ENCODE results near the gene PRKG1.
"Not testable (repeated sequence)": the region's sequence is repeated elsewhere in the genome, so short reads cannot be mapped to it uniquely, and the experiment has no call there.

Gene PRKG1

DNA sequence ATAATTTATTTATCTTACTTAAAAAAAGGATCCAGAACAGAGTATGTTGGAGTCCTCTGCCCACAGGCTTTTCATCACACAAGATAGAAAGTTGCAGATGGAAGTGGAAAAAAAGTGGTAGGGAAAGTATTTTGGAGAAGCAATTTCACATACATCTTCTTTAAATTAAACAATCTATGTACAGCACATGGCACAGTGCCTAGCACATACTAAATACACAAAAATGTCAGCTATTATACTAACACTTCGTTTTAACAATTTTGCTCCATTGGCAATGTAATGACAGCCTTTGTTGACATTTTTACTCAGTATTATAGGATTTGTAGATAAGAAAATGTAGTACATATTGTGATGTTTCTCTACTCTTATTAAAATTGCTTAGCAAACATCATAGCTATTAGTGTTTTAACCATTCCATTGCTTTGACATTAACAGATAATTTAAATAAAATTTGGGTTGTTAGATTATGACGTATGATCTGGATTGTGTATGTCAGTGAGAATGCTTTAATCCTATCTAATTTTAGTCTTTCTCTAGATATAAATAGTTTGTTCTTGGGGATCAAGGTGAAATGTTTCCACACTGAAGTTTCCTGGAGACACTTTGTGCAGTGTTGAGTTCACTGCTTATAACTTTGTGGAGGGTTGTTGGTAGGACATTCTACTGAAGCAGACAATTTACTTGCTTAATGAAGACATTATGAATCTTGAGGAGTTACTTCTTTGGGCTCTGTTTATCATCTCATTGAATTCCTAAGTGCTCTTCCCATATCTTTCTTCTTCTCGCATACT lies 1037.0 kb downstream of the PRKG1 start:
- no peak for DNase-seq

DNA sequence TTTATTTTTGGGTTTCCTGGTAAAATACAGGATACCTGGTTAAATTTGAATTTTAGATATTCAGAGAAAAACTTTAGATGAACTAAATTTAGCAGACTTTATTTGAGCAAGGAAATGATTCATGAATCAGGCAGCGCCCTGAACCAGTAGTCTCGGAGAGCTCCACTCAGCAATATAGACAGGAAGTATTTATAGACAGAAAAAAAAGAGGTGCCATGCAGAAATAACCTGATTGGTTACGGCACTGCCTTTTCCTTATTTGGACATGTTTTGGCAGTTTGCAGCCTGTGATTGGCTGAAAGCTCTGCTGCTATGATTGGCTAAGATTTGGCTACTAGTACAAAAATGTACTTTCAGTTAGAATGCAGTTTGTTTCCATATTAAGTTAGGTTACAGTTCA lies 1041.5 kb downstream of the PRKG1 start:
- no peak for DNase-seq

DNA sequence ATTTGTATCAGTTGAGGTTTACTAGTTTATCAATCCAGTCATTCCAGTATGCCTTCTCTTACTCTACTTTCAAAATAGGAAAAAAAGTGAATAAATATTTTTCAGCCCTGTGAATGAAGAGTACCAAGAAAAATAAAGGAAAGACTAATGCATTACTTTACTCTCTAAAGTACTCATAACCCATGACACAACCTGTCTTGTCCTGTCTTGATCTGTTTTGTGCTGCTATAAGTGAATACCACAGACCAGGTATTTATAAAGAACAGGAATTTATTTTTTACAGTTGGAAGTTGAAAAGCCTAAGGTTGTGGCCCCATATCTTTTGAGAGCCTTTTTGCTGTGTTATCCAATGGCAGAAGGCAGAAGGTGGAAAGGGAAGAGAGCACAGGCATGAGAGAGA lies 1045.2 kb downstream of the PRKG1 start:
- DNase-seq = no peak

GRCh38 chr10:52121688-52122087 lies 1047.4 kb downstream of the PRKG1 start:
- DNase-seq = no peak

GRCh38 chr10:52128056-52128683 lies 1053.9 kb downstream of the PRKG1 start:
- DNase-seq = no peak

DNA sequence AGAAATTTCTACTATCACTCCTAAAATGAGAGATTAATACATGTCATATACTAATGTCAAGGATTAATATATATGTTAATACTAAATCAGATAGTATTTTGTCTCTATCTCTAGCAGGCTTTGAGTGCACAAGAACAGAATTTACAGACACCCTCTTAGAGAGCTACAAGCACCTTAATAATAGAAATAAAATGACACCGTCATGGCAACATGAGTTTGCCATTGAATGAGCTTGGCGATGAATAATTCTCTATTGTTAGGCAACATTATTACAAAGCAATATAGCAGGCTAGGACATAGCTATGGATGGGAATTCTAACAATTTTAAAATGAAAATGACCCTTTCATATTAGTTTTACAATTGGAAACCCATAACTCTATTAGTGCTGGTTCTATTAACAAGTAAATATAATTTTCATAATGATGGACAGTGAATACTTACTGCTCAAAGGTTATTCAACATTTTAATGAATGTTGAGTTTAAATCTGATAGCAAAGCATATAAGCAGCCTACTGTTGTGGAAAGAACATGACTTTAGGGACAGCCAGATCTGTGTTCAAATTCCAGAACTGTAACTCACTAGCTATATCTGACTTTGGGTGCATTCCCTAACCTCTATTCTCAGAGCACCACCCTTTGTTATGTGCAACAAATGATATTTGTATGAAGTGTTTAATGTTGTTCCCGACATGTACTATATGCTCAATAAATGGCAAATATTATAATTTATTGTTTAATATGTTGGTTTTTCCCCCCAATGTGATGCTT lies 1055.3 kb downstream of the PRKG1 start:
- no peak for DNase-seq

DNA sequence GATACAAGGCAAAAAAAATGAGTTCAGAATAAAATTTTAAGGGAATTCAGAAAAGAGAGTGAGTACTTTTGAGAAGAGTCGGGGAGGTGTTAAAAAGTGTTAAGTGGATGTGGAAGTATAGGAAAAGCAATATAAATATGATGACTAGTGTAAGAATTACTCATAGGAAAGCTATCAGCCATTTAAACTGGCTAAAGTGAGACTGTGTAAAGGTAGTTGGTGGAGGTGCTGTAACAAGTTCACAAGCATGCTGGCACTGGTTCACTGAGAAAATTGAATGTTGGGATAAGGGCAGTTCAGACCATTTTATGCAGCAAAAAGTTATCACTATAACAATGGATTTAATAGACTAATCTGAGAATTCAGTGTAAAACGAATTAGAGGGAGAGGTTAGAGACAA lies 1060.8 kb downstream of the PRKG1 start:
- DNase-seq = no peak

DNA sequence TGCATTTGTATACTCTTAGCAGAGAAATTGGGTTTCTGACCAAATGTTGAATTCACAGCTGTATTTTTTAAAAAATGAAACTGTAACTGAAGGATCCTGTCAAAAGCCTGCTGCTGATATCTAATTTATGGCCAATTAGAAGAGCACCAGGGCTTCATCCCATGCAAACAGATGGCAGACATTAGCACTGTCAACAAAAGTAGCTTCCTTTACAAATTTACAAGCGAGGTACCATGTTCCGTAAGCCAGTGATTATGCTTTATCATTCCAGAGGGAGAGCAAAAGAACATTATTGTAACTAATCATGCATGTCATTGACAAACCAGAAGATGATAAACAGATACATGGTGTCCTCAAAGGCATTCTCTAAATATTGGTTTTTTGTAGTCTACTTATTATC lies 1062.6 kb downstream of the PRKG1 start:
- no peak for DNase-seq

- no peak for DNase-seq
These were observed 1069.1 kb downstream of the PRKG1 start for GRCh38 chr10:52143338-52143737.

GRCh38 chr10:52145636-52146035 lies 1071.3 kb downstream of the PRKG1 start:
- no peak for DNase-seq

DNA sequence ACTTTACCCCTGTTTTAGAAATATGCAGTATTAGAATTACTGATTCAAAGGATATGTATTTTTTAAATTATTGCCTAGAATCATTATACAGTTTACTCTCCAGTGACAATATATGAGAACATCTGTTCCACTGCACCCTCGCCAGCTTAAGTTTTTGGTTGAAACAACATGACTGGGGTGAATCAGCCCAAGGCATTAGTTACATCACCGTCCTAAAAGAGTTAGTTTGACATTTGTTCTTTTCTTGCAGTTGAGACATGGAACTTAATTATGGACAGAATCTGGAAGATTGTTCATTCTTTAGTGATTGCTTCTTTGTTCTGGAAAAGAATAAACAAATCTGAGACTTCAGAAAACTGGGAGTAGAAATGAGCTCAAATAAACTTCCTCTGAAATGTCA lies 1072.5 kb downstream of the PRKG1 start:
- no peak for DNase-seq

GRCh38 chr10:52170776-52171175 lies 1096.5 kb downstream of the PRKG1 start:
- DNase-seq = no peak

- DNase-seq = no peak
These were observed 1098.3 kb downstream of the PRKG1 start for GRCh38 chr10:52172581-52172980.

- DNase-seq = no peak
These were observed 1111.0 kb downstream of the PRKG1 start for GRCh38 chr10:52185256-52185655.

GRCh38 chr10:52187521-52188258 lies 1113.4 kb downstream of the PRKG1 start:
- no peak for DNase-seq

GRCh38 chr10:52191049-52191448 lies 1116.8 kb downstream of the PRKG1 start:
- DNase-seq = no peak

DNA sequence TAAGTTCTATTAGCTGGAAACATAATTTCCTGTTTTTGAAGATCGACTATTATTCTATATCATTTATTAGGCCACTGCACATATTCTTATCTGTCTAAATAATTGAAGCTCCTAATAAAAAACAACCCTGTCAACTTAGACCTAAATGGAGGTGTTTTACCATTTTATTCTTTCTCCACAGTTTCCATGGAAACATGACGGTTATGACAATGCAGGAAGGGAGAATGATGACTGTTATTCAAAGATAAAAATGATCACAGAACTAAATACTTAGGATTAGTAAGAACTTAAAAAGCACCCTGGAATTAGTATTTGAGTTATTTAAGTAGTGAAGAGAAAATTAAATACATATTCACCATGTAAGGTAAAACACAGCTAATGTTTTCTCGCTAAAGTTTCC lies 1119.9 kb downstream of the PRKG1 start:
- DNase-seq = no peak

- no peak for DNase-seq
These were observed 1120.4 kb downstream of the PRKG1 start for GRCh38 chr10:52194716-52195115.

DNA sequence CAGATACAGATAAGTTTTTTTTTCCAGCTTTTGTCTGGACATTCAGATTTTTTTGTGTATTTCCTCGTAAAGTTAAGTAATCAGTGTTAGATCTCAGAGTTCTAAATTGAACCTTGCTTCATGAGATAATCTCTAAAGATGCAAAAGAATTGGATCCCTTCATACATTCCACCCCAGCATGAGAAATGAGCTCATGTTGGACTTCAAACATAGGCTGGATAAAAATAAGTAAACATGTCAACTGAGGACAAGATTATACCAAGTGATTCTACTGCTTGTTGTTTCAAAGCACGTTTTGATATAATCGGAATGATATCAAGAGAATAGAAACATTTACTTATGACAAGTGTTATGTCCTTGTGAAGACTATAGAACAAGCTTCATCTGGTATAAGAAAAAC lies 1122.8 kb downstream of the PRKG1 start:
- no peak for DNase-seq

- DNase-seq = no peak
These were observed 1124.3 kb downstream of the PRKG1 start for GRCh38 chr10:52198540-52198939.

GRCh38 chr10:52204906-52205305 lies 1130.6 kb downstream of the PRKG1 start:
- DNase-seq = not testable (repeated sequence)

- no peak for DNase-seq
These were observed 1134.1 kb downstream of the PRKG1 start for GRCh38 chr10:52208365-52208764.

- no peak for DNase-seq
These were observed 1135.9 kb downstream of the PRKG1 start for GRCh38 chr10:52210161-52210560.
